ENCODE results near the gene CCR1. TPM values are rescaled to one million over a fixed set of nuclear protein-coding genes. Genes with fewer than 3 reads are reported as not detected.

The CCR1 gene
- total and polyA plus RNA-seq, 2 of the 4 experiments (the other 2 are of a cell fraction), result not detected

DNA sequence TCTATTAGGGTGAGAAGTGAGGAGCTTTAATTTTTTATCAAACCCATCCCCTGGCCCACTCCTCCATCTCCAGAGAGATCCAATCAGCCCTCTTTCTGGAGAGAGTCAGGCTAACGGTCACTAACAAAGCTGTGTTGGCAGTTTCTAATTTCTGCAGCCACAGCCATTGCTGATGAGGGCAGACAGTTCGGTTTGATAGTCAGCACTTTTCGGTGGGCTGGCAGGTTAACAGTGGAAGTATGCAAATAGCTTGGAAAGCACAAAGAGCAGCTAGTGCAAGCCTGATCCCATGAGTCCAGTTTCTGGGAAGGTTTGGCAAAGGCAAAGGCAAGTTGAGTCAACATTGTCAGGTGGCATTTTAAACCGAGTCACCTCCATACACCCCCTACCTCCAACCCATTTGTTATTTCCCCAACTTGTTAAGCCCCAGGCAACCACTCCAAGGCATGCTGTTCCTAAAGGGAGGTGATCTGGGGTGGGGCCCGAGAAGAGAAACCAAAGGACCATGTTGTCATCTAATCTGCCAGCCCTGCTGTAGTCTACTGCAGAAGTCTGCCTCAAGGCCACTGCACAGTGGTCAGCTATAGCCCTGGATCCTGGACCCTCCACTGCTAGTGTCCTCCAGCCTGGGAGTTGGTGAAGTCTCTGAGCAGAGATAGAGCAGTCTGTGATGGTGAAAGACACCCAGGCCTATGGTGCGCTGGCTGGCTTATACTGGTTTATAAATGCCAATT, 1.7 kb downstream of the CCR1 start:
- dilution Hi-C loops (cut with HindIII; ENCODE audit: low sequenced_read_pairs, unreplicated experiment) (no loop called here), in situ Hi-C loops (cut with MboI; ENCODE audit: low sequenced_read_pairs) (no loop called here), intact Hi-C loops (cut with micrococcal nuclease) (loop anchor here (5.0 kb wide), 1 partner anchor 166 kb away; the partner anchor contains the start of gene CCR5)
- Histone ChIP-seq H3K4me3 (ENCODE audit: insufficient read depth, low read depth, low read length) (no peak overlapping the region), H3K27me3 (ENCODE audit: control insufficient read depth, insufficient read depth, low read length) (peaks cover 13% of the 10 kb centered on the region), H2BK5ac (ENCODE audit: low read depth, low read length, poor library complexity, severe bottlenecking) (no peak overlapping the region), H3K4ac (ENCODE audit: low read depth, low read length) (no peak overlapping the region), H4K91ac (ENCODE audit: insufficient read depth, low read depth, low read length) (no peak overlapping the region), H3K4me1 (ENCODE audit: control insufficient read depth, insufficient read depth, low read length) (peaks cover 6% of the 10 kb centered on the region; the same call in 1 of the 2 replicates), H3K36me3 (ENCODE audit: control insufficient read depth, insufficient read depth, low read length) (no peaks in the 10 kb centered on the region), H4K20me1 (ENCODE audit: insufficient read depth, low read length) (no peaks in the 10 kb centered on the region), H3K4me2 (ENCODE audit: low read depth, low read length) (no peak overlapping the region), H3K9me1 (ENCODE audit: insufficient read depth, low read length) (no peaks in the 10 kb centered on the region), H3K14ac (replicated peaks; ENCODE audit: low read depth, low read length) (no peak overlapping the region), H3K56ac (ENCODE audit: extremely low read depth, insufficient read depth, low read length) (no peak overlapping the region), H3K79me1 (ENCODE audit: low read depth in 1 of 2, low read length in 2 of 2) (no peaks in the 10 kb centered on the region), H3K9ac (ENCODE audit: low read depth, low read length) (no peak overlapping the region), H3K18ac (ENCODE audit: low read depth, low read length) (no peak overlapping the region), H2BK20ac (ENCODE audit: low read depth, low read length) (no peak overlapping the region), H3K23ac (ENCODE audit: low read depth, low read length) (no peak overlapping the region), H2BK120ac (ENCODE audit: low read depth, low read length) (no peak overlapping the region), H3K27ac (ENCODE audit: insufficient read depth, low read length) (no peak overlapping the region), H2AFZ (replicated peaks; ENCODE audit: low read length, poor library complexity) (no peak overlapping the region), H2BK15ac (ENCODE audit: low read depth, low read length) (no peak overlapping the region), H3K9me3 (ENCODE audit: control insufficient read depth, insufficient read depth, low read length) (no peaks in the 10 kb centered on the region), H2AK5ac (ENCODE audit: low read depth, low read length) (no peak overlapping the region), H2AK9ac (replicated peaks; ENCODE audit: low read depth, low read length, poor library complexity) (no peak overlapping the region), H4K8ac (ENCODE audit: low read depth in 2 of 2, low read length in 2 of 2) (no peak overlapping the region), H4K5ac (ENCODE audit: low read depth, low read length) (no peak overlapping the region)
- TF ChIP-seq MAFK (IDR thresholded peaks at IDR 0.05; ENCODE audit: low read depth, low read length) (no peak), NFE2L2 (IDR thresholded peaks at IDR 0.05; ENCODE audit: low read depth, low read length) (no peak), RFX5 (IDR thresholded peaks at IDR 0.05; ENCODE audit: low read depth, low read length) (no peak), RCOR1 (IDR thresholded peaks at IDR 0.05; ENCODE audit: insufficient replicate concordance, low read length) (no peak)
- no TSS peak for BruUV-seq (replicated peaks)
- WGBS, 2 experiments (ENCODE audit: extremely low coverage in 2 of 2, insufficient read length in 1 of 2), result 31% methylated on average over 2 of the region's 6 CpGs; no CpG with 5 or more reads in 1 of the 2 experiments
- DNase-seq, result no peak
- ChIA-PET CTCF (interaction anchor here (0.8 to 1.5 kb wide), 3 partner anchors 9 to 123 kb away, joined by 3 to 4 read pairs (median 3); no protein-coding TSS in a partner anchor), POLR2A (ENCODE audit: unreplicated experiment) (no interaction called here)
- ATAC-seq (ENCODE audit: low read depth), result no peak

Measured in IMR-90 (cell line).